ENCODE data around the gene ADAM33. TPM values are rescaled to one million over a fixed set of nuclear protein-coding genes. Genes with fewer than 3 reads are reported as not detected.

Gene ADAM33
- total and polyA plus RNA-seq, 2 experiments from 2014 or later = 0.45 to 1.3 TPM

DNA sequence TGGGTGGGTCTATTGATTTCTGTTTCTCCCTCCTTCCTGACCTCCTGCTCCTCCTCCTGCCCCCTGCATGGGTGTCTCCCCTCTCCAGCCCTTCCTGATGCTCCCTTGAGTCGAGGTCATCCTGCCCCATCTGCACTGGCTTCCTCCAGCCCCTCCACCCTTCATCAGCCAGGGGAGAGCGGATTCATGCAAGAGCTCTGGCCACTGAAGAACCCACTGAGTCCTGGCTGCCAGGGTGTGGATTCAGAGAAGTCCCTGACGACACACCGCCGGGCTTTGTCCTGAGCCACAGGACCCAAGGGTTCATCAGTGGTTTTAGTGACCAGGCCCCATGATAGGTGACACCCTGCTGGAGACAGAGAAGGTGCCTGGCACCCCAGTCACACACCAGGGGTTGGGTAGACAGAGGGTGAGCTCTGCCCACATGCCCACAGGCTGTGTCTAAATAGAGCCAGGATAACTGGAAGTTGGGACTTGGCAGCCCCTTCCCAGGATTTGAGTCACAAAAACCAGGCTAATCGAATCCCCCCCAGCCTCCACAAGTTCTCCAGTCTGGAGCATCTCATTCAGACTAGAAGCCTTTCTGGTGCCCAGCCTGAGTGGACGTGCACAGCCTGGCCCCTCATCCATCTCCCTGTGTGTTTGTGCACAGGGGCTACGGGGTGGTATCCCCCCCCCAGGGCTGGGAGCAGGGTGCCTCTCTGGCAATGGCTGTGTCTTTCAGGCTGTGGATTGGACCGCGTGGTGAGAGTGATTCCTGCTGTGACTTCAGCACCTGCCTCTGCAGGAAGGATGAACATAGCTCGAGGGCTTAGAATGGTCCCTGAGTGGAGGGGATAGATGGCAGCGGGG lies 19.8 kb downstream of the ADAM33 start:
- peaks cover 52% of the 10 kb centered on the region for H3K27me3 ChIP-seq
- TF ChIP-seq, protein P1, sequence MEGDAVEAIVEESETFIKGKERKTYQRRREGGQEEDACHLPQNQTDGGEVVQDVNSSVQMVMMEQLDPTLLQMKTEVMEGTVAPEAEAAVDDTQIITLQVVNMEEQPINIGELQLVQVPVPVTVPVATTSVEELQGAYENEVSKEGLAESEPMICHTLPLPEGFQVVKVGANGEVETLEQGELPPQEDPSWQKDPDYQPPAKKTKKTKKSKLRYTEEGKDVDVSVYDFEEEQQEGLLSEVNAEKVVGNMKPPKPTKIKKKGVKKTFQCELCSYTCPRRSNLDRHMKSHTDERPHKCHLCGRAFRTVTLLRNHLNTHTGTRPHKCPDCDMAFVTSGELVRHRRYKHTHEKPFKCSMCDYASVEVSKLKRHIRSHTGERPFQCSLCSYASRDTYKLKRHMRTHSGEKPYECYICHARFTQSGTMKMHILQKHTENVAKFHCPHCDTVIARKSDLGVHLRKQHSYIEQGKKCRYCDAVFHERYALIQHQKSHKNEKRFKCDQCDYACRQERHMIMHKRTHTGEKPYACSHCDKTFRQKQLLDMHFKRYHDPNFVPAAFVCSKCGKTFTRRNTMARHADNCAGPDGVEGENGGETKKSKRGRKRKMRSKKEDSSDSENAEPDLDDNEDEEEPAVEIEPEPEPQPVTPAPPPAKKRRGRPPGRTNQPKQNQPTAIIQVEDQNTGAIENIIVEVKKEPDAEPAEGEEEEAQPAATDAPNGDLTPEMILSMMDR (IDR thresholded peaks at IDR 0.05; ENCODE audit: low read depth, low read length) = no peak
- no peak overlapping the region for H3K27ac ChIP-seq

GRCh38 chr20:3661060-3661813 lies 20.6 kb downstream of the ADAM33 start:
- no peaks in the 10 kb centered on the region for H3K9me3 ChIP-seq (ENCODE audit: low read depth)
- H3K4me1 ChIP-seq (ENCODE audit: low read depth) = peaks cover 6% of the 10 kb centered on the region
- no peak overlapping the region for H3K27ac ChIP-seq
- TF ChIP-seq, protein P1 (IDR thresholded peaks at IDR 0.05; ENCODE audit: low read depth, low read length) = no peak
- DNase-seq (ENCODE audit: low read depth in 1 of 2, low spot score in 1 of 2) = no peak
- H3K36me3 ChIP-seq = no peaks in the 10 kb centered on the region
- H3K4me3 ChIP-seq = peak overlapping the region; percentile 0
- peaks cover 52% of the 10 kb centered on the region for H3K27me3 ChIP-seq

More for the DNA sequence above, 19.8 kb downstream of the ADAM33 start:
- DNase-seq (ENCODE audit: low read depth in 1 of 2, low spot score in 1 of 2) = no peak
- peaks cover 8% of the 10 kb centered on the region for H3K4me1 ChIP-seq (ENCODE audit: low read depth)
- no peaks in the 10 kb centered on the region for H3K9me3 ChIP-seq (ENCODE audit: low read depth)
- H3K36me3 ChIP-seq = no peaks in the 10 kb centered on the region
- H3K4me3 ChIP-seq = no peak overlapping the region

DNA sequence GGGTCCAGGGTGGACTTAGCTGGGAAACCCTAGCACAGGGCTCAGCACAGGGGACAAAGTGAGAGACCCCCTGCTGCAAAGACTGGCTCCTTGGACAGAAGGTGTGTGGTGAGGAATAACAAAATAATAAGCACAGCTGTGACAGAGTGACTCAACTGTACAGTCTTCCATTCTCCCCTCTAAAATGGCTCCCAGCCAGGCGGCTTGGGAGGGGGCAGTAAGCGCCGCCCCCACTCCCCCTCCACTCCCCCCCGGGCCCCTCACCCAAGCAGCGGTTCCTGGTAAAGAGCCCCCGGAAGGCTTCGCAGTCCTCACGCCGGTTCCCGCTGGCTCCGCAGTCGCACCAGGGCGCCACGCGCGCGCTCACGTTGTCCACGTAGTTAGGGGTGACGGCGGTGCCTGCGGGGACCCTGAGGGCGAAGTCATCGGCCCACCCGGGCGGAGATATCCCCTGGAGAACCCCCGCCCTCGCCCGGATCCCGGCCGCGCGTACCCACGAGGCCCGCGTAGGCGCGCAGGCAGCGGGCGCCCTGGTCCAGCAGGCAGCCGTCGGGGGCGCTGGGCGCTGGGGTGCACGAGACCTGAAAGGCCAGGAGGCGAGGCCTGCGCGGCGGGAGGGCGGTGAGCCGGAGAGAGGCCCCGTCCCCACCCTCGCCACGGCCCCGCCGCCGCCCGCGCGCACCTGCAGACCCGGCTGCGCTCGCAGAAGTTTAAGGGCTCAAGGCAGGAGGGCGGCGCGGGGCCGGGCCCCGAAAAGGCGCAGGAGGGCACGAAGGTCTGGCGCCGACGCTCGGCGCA lies 21.3 kb downstream of the ADAM33 start:
- Histone ChIP-seq H3K27me3 (peaks cover 52% of the 10 kb centered on the region), H3K4me1 (ENCODE audit: low read depth) (no peaks in the 10 kb centered on the region), H3K27ac (no peak overlapping the region), H3K9me3 (ENCODE audit: low read depth) (no peaks in the 10 kb centered on the region), H3K4me3 (peak overlapping the region; percentile 0), H3K36me3 (no peaks in the 10 kb centered on the region)
- DNase-seq (ENCODE audit: low read depth in 1 of 2, low spot score in 1 of 2) = no peak
- TF ChIP-seq, protein P1 (IDR thresholded peaks at IDR 0.05; ENCODE audit: low read depth, low read length) = no peak

DNA sequence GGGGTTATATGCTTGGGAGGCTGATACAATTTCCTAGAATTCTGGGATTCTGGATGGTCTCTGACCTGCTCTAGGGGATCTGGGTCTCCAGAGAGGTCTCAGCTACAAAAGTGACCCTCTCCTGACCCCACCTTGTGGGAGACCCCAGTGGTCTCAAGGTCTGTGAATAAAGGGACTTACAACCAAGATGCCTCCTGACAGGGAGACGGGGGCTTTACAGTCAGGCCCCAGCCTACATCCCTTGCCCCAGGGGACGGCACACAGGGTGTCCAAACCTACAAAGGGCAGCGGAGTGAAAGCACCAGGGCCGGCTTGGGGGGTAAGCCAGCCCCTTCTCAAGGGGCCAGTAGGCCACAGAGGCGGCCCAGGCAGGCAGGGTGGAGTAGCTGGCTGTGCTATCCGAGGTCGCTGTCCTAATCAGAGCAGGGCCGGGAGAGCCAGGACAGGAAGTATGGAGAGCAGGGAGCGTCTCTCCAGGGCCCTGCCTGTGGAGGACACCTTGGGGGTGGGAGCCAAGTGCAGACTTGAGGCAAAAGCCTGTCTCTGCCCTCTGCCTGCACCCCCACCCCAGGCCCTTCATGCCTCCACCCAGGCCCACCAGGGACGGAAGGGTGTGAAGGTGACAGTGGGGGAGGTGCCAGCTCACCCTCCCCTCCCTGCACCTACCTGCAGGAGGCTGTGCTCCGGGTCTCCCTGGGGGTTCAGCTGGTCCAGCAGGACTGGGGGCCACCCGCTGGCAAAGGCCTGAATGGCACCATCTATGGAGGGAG lies 22.1 kb downstream of the ADAM33 start:
- Histone ChIP-seq H3K4me1 (ENCODE audit: low read depth) (no peaks in the 10 kb centered on the region), H3K36me3 (no peaks in the 10 kb centered on the region), H3K27ac (no peak overlapping the region), H3K9me3 (ENCODE audit: low read depth) (no peaks in the 10 kb centered on the region), H3K4me3 (no peak overlapping the region), H3K27me3 (peaks cover 52% of the 10 kb centered on the region)
- TF ChIP-seq, protein P1 (IDR thresholded peaks at IDR 0.05; ENCODE audit: low read depth, low read length) = no peak
- DNase-seq (ENCODE audit: low read depth in 1 of 2, low spot score in 1 of 2) = no peak
